Gastrocnemius medialis (tissue), 4 donors: ENCODE measurements around the gene HOXA4. TPM values are rescaled to one million over a fixed set of nuclear protein-coding genes. Genes with fewer than 3 reads are reported as not detected.

Experiments
- ATAC-seq, 2 donors: fragments of 150-250 bp; one replicate each; pipeline ENCODE4 v1.9.1; 2016
- DNase-seq, 2 donors: peaks; one replicate each; pipeline ENCODE4 v3.0.0-alpha.2; 2019
- H3K27ac ChIP-seq, 4 donors: fragments of 200-600 bp; sonication (generic); 1 replicate in 1 of 4; 2 replicates in 3 of 4; pipeline ENCODE4 v1.5.1; 2016 to 2018; ENCODE audit warnings: mild to moderate bottlenecking in 2 of 4, moderate library complexity in 1 of 4
- H3K27me3 ChIP-seq, 3 donors: fragments of 200-600 bp; sonication (generic) in 2 of 3; 1 replicate in 1 of 3; 2 replicates in 2 of 3; pipeline versions ENCODE4 v1.5.1 to v1.6.0; 2016 to 2019; ENCODE audit warnings: mild to moderate bottlenecking in 1 of 3, moderate library complexity in 1 of 3
- H3K36me3 ChIP-seq, 2 donors: fragments of 200-600 bp; sonication (generic) in 1 of 2; one replicate each; pipeline ENCODE4 v1.5.1; 2017 to 2018
- H3K4me1 ChIP-seq, 2 donors: fragments of 200-600 bp; sonication (generic) in 1 of 2; one replicate each; pipeline ENCODE4 v1.5.1; 2016 to 2017; ENCODE audit warnings: mild to moderate bottlenecking in 2 of 2
- H3K4me3 ChIP-seq, 4 donors: fragments of 200-600 bp; sonication (generic) in 3 of 4; 1 replicate in 1 of 4; 2 replicates in 3 of 4; pipeline ENCODE4 v1.5.1; 2016 to 2019; ENCODE audit warnings: mild to moderate bottlenecking in 2 of 4
- H3K9me3 ChIP-seq, 3 donors: fragments of 200-600 bp; sonication (generic) in 2 of 3; 1 replicate in 1 of 3; 2 replicates in 2 of 3; pipeline ENCODE4 v1.5.1; 2016 to 2019
- CTCF ChIP-seq, 5 experiments: fragments of 450-650 bp in 3 of 5; fragments of 200-600 bp in 2 of 5; sonication (generic) in 2 of 5; IDR thresholded peaks in 4 of 5; conservative IDR thresholded peaks in 1 of 5; 1 replicate in 4 of 5; 2 replicates in 1 of 5; pipeline ENCODE4 v1.5.1; 2016 to 2019; ENCODE audit warnings: antibody characterized with exemption in 5 of 5, mild to moderate bottlenecking in 3 of 5, moderate library complexity in 3 of 5
- POLR2A ChIP-seq, 2 donors: fragments of 450-650 bp; IDR thresholded peaks; one replicate each; pipeline ENCODE4 v1.6.1; 2017; ENCODE audit warnings: antibody characterized with exemption in 2 of 2, mild to moderate bottlenecking in 2 of 2, moderate library complexity in 2 of 2
- in situ Hi-C, 4 donors: fragments of 200-750 bp; cut with MboI; loops; one replicate each; pipeline versions ENCODE4 v1.15.0 to v1.8.0; 2017; ENCODE audit warnings: low sequenced_read_pairs in 4 of 4
- intact Hi-C: fragments of 100-400 bp; cut with DNase I; formaldehyde crosslinking; loops from one replicate; pipeline ENCODE4 v1.15.1; 2023; ENCODE audit warnings: low total_unique reads
- total RNA-seq, 4 donors: library from RNA; depleted of rRNA; stranded (reverse); fragments of >200 nt; gene quantifications; one replicate each; pipeline versions ENCODE4 v1.1.0 to v1.2.3, GENCODE V29; 2016

Gene HOXA4
- total RNA-seq, 4 donors from 2014 or later = 1.7 to 4.2 (median 2.9) TPM

- no peak for TF ChIP-seq POLR2A (IDR thresholded peaks at IDR 0.05)
- no peak for TF ChIP-seq CTCF (IDR thresholded peaks at IDR 0.05 in 4 of 5, conservative IDR thresholded peaks at IDR 0.05 in 1 of 5)
- H3K27ac ChIP-seq = peak overlapping the region; percentile 79 to 94 (median 88)
- no peaks in the 10 kb centered on the region for H3K9me3 ChIP-seq
- no peaks in the 10 kb centered on the region for H3K27me3 ChIP-seq
- in situ Hi-C loops = loop anchor here in 2 of 4 donors (5.0 to 10.0 kb wide), 3 partner anchors 288 to 778 kb away; no protein-coding TSS in a partner anchor
- intact Hi-C loops = no loop called here
- peak overlapping the region; percentile 56 to 68 (median 62) for H3K4me3 ChIP-seq
- peaks cover 20 to 22% of the 10 kb centered on the region in 2 donors for H3K4me1 ChIP-seq
- ATAC-seq (no peak), DNase-seq (no peak)
- H3K36me3 ChIP-seq = peaks cover 0 to 20% of the 10 kb centered on the region in 2 donors
Measured at GRCh38 chr7:27142580-27143022, 12.0 kb upstream of the HOXA4 start.

GRCh38 chr7:27141923-27142579 lies 11.5 kb upstream of the HOXA4 start:
- DNase-seq (no peak), ATAC-seq (no peak)
- in situ Hi-C loops = loop anchor here in 2 of 4 donors (5.0 to 10.0 kb wide), 3 partner anchors 287 to 777 kb away; no protein-coding TSS in a partner anchor
- Histone ChIP-seq H3K27ac (peak overlapping the region; percentile 79 to 94 (median 88)), H3K9me3 (no peaks in the 10 kb centered on the region), H3K4me3 (peak overlapping the region; percentile 56 to 68 (median 62)), H3K36me3 (peaks cover 0 to 20% of the 10 kb centered on the region in 2 donors), H3K27me3 (no peaks in the 10 kb centered on the region), H3K4me1 (peaks cover 17 to 22% of the 10 kb centered on the region in 2 donors)
- intact Hi-C loops = no loop called here
- no peak for TF ChIP-seq POLR2A (IDR thresholded peaks at IDR 0.05)
- TF ChIP-seq CTCF (IDR thresholded peaks at IDR 0.05 in 4 of 5, conservative IDR thresholded peaks at IDR 0.05 in 1 of 5) = peak in 1 of 5 experiments; percentile 1

- TF ChIP-seq CTCF (IDR thresholded peaks at IDR 0.05 in 4 of 5, conservative IDR thresholded peaks at IDR 0.05 in 1 of 5) = no peak
- TF ChIP-seq POLR2A (IDR thresholded peaks at IDR 0.05) = no peak
- peak overlapping the region; percentile 79 to 94 (median 88) for H3K27ac ChIP-seq
- intact Hi-C loops (no loop called here), in situ Hi-C loops (loop anchor here in 2 of 4 donors (5.0 to 10.0 kb wide), 3 partner anchors 287 to 777 kb away; no protein-coding TSS in a partner anchor)
- peaks cover 0 to 20% of the 10 kb centered on the region in 2 donors for H3K36me3 ChIP-seq
- no peaks in the 10 kb centered on the region for H3K9me3 ChIP-seq
- no peak for ATAC-seq
- no peaks in the 10 kb centered on the region for H3K27me3 ChIP-seq
- H3K4me3 ChIP-seq = peak overlapping the region in 3 of 4 donors; percentile 56 to 68 (median 63)
- peaks cover 15 to 22% of the 10 kb centered on the region in 2 donors for H3K4me1 ChIP-seq
- no peak for DNase-seq
Measured at GRCh38 chr7:27141137-27141922, 10.8 kb upstream of the HOXA4 start.

GRCh38 chr7:27140126-27140857 lies 9.7 kb upstream of the HOXA4 start:
- no peak for TF ChIP-seq POLR2A (IDR thresholded peaks at IDR 0.05)
- peaks cover 23 to 24% of the 10 kb centered on the region in 2 donors for H3K4me1 ChIP-seq
- in situ Hi-C loops = loop anchor here in 2 of 4 donors (5.0 to 10.0 kb wide), 3 partner anchors 285 to 775 kb away; no protein-coding TSS in a partner anchor

More at GRCh38 chr7:27140126-27140857, 9.7 kb upstream of the HOXA4 start:
- ATAC-seq = no peak
- Histone ChIP-seq H3K4me3 (no peak overlapping the region), H3K36me3 (peaks cover 0 to 15% of the 10 kb centered on the region in 2 donors), H3K9me3 (no peaks in the 10 kb centered on the region), H3K27ac (no peak overlapping the region), H3K27me3 (no peaks in the 10 kb centered on the region)
- intact Hi-C loops = no loop called here
- DNase-seq = no peak
